Measurements from ENCODE around the gene NEK5. TPM values are rescaled to one million over a fixed set of nuclear protein-coding genes. Genes with fewer than 3 reads are reported as not detected.
"Not testable (repeated sequence)": the region's sequence is repeated elsewhere in the genome, so short reads cannot be mapped to it uniquely, and the experiment has no call there.

NEK5 gene
- total and polyA plus RNA-seq, 2 experiments from 2014 or later: 0.19 TPM; not detected in 1

GRCh38 chr13:52085421-52085820, 43.5 kb downstream of the NEK5 start:
- no peaks in the 10 kb centered on the region for H3K9me3 ChIP-seq (ENCODE audit: low read depth)
- WGBS, 2 experiments (ENCODE audit: low coverage in 1 of 2, low lambda C conversion rate in 2 of 2, missing lambda C conversion rate in 2 of 2): 25 to 28% methylated on average over 2 of the region's 2 CpGs
- H3K36me3 ChIP-seq (ENCODE audit: low read depth): no peaks in the 10 kb centered on the region
- TF ChIP-seq EZH2 (IDR thresholded peaks at IDR 0.05; ENCODE audit: insufficient read depth, poor library complexity, severe bottlenecking) (no peak), EZH2phosphoT487 (IDR thresholded peaks at IDR 0.05; ENCODE audit: insufficient read depth, low read depth) (no peak)
- no peaks in the 10 kb centered on the region for H3K4me1 ChIP-seq (ENCODE audit: insufficient read depth)
- H3K4me2 ChIP-seq (ENCODE audit: unreplicated experiment): no peak overlapping the region
- H3K79me2 ChIP-seq (ENCODE audit: insufficient read depth): no peaks in the 10 kb centered on the region
- no peak overlapping the region for H3K4me3 ChIP-seq
- no peak overlapping the region for H3K27ac ChIP-seq
- no peak overlapping the region for H2AFZ ChIP-seq
- no peaks in the 10 kb centered on the region for H3F3A ChIP-seq (ENCODE audit: insufficient read depth)
- no peaks in the 10 kb centered on the region for H3K27me3 ChIP-seq (replicated peaks; ENCODE audit: insufficient read depth)
- H4K20me1 ChIP-seq (ENCODE audit: insufficient read depth): no peaks in the 10 kb centered on the region
- no peak overlapping the region for H3K9ac ChIP-seq
- in situ Hi-C loops (cut with MboI): no loop called here
- H3K9me2 ChIP-seq (ENCODE audit: insufficient read depth): no peaks in the 10 kb centered on the region
- peak; percentile 83 for DNase-seq

GRCh38 chr13:52084981-52085380, 43.9 kb downstream of the NEK5 start:
- H3F3A ChIP-seq (ENCODE audit: insufficient read depth): not testable (repeated sequence)

DNA sequence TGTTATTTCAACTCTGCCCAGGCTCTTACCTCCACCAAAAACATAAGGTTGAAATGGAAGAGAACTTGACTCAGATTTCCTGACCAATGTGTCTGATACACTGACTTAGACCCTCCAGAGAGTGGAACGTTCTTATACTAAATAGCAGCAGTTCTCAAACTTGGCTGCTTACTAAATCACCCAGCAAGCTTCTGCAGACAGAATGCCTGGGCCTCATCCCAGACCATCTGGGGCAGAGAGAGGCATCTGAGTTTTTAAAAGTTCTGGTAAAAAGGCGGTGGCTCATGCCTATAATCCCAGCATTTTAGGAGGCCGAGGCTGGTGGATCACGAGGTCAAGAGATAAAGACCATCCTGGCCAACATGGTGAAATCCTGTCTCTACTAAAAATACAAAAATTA, 46.3 kb downstream of the NEK5 start:
- Histone ChIP-seq H3K4me2 (ENCODE audit: unreplicated experiment) (no peak overlapping the region), H3K79me2 (ENCODE audit: insufficient read depth) (no peaks in the 10 kb centered on the region), H3F3A (ENCODE audit: insufficient read depth) (no peaks in the 10 kb centered on the region), H3K27me3 (replicated peaks; ENCODE audit: insufficient read depth) (peaks cover 7% of the 10 kb centered on the region; the same call in 1 of the 2 replicates), H3K4me1 (ENCODE audit: insufficient read depth) (no peaks in the 10 kb centered on the region), H3K9me3 (ENCODE audit: low read depth) (no peaks in the 10 kb centered on the region), H2AFZ (no peak overlapping the region), H3K9ac (no peak overlapping the region), H3K36me3 (ENCODE audit: low read depth) (no peaks in the 10 kb centered on the region), H3K27ac (no peak overlapping the region), H3K9me2 (ENCODE audit: insufficient read depth) (no peaks in the 10 kb centered on the region), H4K20me1 (ENCODE audit: insufficient read depth) (no peaks in the 10 kb centered on the region), H3K4me3 (no peak overlapping the region)
- 6 to 11% methylated on average over 4 of the region's 4 CpGs for WGBS, 2 experiments (ENCODE audit: low coverage in 1 of 2, low lambda C conversion rate in 2 of 2, missing lambda C conversion rate in 2 of 2)
- in situ Hi-C loops (cut with MboI): no loop called here
- TF ChIP-seq EZH2phosphoT487 (IDR thresholded peaks at IDR 0.05; ENCODE audit: insufficient read depth, low read depth): no peak
- TF ChIP-seq EZH2 (IDR thresholded peaks at IDR 0.05; ENCODE audit: insufficient read depth, poor library complexity, severe bottlenecking): no peak
- no peak for DNase-seq

More at GRCh38 chr13:52084981-52085380, 43.9 kb downstream of the NEK5 start:
- H3K9me3 ChIP-seq (ENCODE audit: low read depth); H3K27me3 ChIP-seq (replicated peaks; ENCODE audit: insufficient read depth); H3K4me1 ChIP-seq (ENCODE audit: insufficient read depth); in situ Hi-C loops (cut with MboI); H3K9me2 ChIP-seq (ENCODE audit: insufficient read depth); H3K4me2 ChIP-seq (ENCODE audit: unreplicated experiment); H3K4me3 ChIP-seq; H3K79me2 ChIP-seq (ENCODE audit: insufficient read depth); DNase-seq; H3K36me3 ChIP-seq (ENCODE audit: low read depth); H3K27ac ChIP-seq; H4K20me1 ChIP-seq (ENCODE audit: insufficient read depth); H2AFZ ChIP-seq; H3K9ac ChIP-seq: not testable (repeated sequence)
- WGBS, 2 experiments (ENCODE audit: low coverage in 1 of 2, low lambda C conversion rate in 2 of 2, missing lambda C conversion rate in 2 of 2): 69 to 71% methylated on average over 3 of the region's 3 CpGs

DNA sequence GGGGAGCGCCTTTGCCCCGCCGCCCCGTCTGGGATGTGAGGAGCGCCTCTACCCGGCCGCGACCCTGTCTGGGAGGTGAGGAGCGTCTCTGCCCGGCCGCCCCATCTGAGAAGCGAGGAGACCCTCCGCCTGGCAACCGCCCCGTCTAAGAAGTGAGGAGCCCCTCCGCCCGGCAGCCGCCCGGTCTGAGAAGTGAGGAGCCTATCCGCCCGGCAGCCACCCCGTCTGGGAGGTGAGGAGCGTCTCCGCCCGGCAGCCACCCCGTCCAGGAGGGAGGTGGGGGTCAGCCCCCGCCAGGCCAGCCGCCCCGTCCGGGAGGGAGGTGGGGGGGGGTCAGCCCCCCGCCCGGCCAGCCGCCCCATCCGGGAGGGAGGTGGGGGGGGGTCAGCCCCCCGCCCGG, 49.0 kb downstream of the NEK5 start:
- H3K27ac ChIP-seq; DNase-seq; H3K4me1 ChIP-seq (ENCODE audit: insufficient read depth); H3K27me3 ChIP-seq (replicated peaks; ENCODE audit: insufficient read depth); in situ Hi-C loops (cut with MboI); H3K79me2 ChIP-seq (ENCODE audit: insufficient read depth); H2AFZ ChIP-seq; H4K20me1 ChIP-seq (ENCODE audit: insufficient read depth); H3K36me3 ChIP-seq (ENCODE audit: low read depth); H3F3A ChIP-seq (ENCODE audit: insufficient read depth); H3K9ac ChIP-seq; H3K4me2 ChIP-seq (ENCODE audit: unreplicated experiment); H3K4me3 ChIP-seq; H3K9me2 ChIP-seq (ENCODE audit: insufficient read depth); H3K9me3 ChIP-seq (ENCODE audit: low read depth): not testable (repeated sequence)
- 82% methylated on average over 19 of the region's 36 CpGs; no CpG with 5 or more reads in 1 of the 2 experiments for WGBS, 2 experiments (ENCODE audit: low coverage in 1 of 2, low lambda C conversion rate in 2 of 2, missing lambda C conversion rate in 2 of 2)

DNA sequence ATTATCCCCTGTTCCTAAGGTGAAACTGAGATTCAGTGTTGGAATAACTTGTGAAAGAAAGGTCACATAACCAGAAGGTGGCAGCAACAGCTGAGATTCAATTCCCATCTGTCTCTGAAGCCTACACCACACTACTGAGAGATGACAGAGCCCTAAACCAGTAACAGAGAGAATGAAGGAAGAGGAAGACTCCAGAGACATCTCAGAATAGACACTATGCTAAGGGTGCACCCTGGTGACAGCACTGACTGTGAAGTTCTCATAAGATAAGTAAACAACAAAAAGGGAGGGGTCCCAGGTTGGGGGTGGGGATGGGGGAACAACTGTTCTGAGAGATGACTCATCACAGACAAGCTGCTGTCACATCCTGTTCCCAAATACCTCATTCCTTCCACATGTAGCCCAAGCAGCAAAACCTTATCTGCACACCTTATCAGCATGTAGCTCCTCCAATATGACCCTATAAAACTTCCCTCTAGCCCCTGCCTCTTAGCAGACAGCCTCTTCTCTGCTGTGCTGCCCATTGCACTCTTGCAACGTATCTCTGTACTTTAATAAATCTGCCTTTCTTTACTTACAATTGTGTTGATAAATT, 57.8 kb downstream of the NEK5 start:
- Histone ChIP-seq H3K27me3 (replicated peaks; ENCODE audit: insufficient read depth) (no peaks in the 10 kb centered on the region; the same call in none of the 2 replicates), H4K20me1 (ENCODE audit: insufficient read depth) (no peaks in the 10 kb centered on the region), H3F3A (ENCODE audit: insufficient read depth) (no peaks in the 10 kb centered on the region), H3K4me3 (no peak overlapping the region), H3K9ac (no peak overlapping the region), H3K4me2 (ENCODE audit: unreplicated experiment) (no peak overlapping the region), H2AFZ (no peak overlapping the region), H3K9me2 (ENCODE audit: insufficient read depth) (no peaks in the 10 kb centered on the region), H3K27ac (no peak overlapping the region), H3K79me2 (ENCODE audit: insufficient read depth) (no peaks in the 10 kb centered on the region), H3K9me3 (ENCODE audit: low read depth) (no peaks in the 10 kb centered on the region), H3K36me3 (ENCODE audit: low read depth) (no peaks in the 10 kb centered on the region), H3K4me1 (ENCODE audit: insufficient read depth) (no peaks in the 10 kb centered on the region; the same call in 1 of the 2 replicates)
- in situ Hi-C loops (cut with MboI): no loop called here
- peak; percentile 53 for DNase-seq
- 51 to 59% methylated on average over 1 of the region's 1 CpG for WGBS, 2 experiments (ENCODE audit: low coverage in 1 of 2, low lambda C conversion rate in 2 of 2, missing lambda C conversion rate in 2 of 2)
- TF ChIP-seq EZH2 (IDR thresholded peaks at IDR 0.05; ENCODE audit: insufficient read depth, poor library complexity, severe bottlenecking): no peak
- no peak for TF ChIP-seq EZH2phosphoT487 (IDR thresholded peaks at IDR 0.05; ENCODE audit: insufficient read depth, low read depth)

Data from GM23248 (cell line).